NCI-H526 (cell line): ENCODE results near the gene CKAP5.

ENCODE experiments used
- DNase-seq, 2 experiments: peaks; one replicate each; lab custom pipeline; 2025; lab: John Stamatoyannopoulos, UW

The CKAP5 gene

DNA sequence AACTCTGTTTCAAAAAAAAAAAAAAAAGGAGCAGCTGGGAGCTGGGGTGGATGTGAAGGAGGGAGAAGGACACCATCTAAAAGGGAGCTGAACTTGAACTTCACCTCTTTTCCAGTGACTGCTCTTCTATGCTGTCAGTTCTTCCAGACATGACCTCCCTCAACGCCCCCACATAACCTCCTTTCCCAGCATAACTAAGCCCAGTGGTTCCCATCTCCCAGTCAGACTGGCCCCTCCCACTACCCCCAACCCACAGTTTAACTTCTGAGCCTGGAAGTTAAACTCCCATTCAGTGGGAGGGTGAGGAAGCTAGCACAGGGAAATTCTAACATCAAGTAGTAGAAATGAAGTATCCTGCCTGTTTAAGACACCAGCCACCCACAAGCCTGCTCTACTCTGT lies 147.5 kb downstream of the CKAP5 start:
- DNase-seq, result no peak

DNA sequence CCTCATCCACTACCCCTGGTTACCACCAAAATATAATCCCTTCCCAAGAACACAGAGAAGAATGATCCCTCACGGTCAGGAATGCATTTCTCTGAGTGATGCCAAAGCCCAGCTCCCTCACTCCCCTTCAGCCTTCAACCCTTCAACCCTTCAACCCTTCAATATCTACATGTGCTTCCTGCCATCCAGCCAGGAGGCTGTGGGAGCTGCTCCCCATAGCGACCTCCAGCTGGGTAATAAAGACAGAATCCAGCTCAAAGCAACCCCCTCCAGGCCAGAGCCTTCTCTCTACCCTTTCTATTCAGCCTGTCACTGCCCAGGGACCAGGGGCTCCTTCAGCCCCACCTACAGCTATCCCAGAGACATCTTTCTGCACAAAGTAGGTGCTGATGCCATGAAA lies 148.4 kb downstream of the CKAP5 start:
- no peak for DNase-seq

DNA sequence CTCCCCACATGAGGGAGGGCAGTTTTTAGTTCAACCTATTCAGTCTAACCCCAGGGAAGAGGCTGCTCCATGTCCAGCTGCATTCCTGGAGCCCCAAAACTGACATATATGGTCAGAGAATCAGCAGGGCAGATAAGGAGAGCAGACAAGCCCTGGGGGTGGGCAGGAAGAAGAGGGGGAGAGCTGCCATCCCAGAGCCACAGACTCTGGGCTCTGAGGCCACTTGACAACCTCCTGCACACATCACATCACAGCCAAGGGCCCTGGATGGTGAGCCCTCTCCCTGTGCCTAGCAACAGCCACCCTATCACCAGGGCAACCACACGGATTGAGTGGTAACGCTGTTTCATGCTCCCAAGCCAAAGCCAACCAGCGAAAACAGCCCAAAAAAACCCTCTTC lies 148.8 kb downstream of the CKAP5 start:
- DNase-seq, result no peak

DNA sequence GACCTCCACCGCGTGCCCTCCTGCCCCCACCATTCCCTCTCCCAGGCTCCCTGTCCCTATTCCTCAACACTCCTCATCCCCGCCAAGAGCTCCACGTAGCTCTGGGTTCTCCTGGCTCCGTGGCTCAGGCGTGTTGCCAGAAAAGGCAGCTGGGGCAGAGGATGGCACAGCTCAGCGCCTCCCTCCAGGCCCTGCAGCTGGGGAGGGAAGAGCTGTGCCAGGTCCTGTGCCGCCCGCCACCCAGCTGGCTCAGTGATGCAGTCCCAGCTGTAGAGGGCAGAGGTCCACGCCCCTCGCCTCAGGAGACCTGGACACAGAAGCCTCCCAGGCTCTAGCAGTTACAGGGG lies 149.9 kb downstream of the CKAP5 start:
- DNase-seq, result no peak

DNA sequence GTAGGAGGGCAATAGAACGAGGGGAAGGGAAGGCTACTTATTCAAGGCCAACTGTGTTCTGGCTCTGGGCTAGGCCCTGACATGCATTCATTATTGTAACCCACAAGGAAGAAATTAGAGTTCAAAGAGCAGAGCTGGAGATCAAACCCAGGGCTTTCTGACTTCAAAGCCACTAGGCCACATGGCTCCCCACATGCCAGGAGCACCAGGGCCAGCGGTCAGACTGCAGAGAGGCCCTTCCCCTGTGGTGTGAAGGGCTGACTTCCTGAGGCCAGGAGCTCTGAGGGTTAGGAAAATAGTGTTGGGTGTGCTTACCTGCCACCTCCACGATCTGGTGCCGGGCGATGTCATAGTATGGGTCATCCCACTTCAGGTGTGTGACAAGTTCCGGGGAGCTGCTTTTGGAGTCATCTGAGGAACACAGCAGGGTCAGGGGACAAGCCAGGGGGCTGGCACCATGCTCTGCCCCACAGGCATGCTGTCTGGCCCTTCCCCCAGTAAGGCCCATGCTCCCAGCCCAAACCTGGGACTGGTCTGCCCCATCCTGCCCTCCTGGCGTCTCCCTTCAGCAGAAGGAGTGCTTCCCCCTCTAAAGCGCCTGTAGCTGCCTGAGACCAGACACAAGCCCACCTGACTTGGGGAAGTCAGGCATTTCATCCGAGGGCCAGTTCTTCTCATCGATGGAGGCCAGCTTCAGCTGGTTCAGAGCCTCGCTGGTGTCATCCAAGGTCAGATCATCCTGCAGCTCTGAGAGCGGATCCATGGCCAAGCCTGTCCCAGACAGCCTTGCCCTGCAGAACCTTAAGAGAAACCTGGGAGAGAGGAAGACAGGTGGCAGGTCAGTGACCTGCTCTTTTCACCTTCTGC lies 150.5 kb downstream of the CKAP5 start:
- no peak for DNase-seq

DNA sequence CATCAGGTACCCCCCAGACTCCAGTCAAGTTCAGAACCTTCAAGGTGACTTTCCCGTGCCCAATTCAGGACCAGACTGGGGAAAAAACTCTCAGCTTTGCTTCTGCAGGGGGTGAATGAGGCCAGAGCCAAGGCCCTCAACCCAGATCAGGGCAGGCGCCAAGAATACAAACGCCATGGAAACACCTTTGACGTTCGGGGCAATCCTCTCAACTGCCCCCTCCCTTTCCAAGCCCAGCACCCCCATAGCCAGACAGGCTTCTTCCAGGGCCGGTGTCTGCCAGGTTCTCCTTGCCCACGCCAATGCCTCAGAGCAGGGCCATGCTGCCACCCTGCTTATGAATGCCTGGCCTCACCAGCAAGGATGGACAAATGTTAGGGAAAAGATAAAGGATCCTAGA lies 151.5 kb downstream of the CKAP5 start:
- no peak for DNase-seq

DNA sequence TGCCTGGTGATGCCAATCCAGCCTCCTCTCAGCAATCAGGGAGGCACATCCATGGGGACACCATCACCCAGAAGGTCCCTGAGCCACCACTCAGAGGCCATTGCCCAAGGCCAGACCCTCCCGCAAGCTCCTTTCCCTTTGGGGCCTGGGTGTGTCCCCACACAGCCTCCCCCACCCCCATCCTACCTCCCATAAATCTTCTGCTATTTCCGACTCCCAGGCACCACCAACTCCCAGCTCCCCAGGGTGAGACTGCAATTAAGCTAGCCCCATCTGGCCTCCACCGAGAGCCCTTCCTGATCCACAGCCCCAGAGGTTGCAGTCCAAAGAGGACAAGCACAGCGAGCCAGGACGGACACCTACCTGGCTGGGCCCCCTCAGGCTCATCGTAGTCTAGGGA lies 152.0 kb downstream of the CKAP5 start:
- DNase-seq, result no peak

DNA sequence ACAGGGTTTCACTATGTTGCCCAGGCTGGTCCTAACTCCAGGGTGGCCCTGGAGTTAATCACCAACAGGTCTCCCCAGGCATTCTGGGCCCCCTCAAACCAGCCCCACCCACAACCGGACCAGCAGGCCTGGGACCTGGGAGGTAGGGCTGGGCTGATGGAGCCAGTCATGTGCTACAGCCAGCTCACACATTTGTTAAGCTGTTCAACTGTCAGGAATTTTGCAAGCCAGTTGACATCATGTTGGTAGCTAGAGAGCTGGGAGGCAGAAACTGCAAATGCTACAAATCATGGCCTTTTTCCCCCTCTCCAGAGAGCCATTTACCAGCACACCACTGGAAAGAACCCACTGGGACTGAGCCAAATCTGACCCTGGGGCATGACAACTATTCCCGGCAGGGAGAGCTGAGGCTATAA lies 152.5 kb downstream of the CKAP5 start:
- no peak for DNase-seq
